G401.6 (cell line): ENCODE results near the gene CENPS.
"Not testable (repeated sequence)": the region's sequence is repeated elsewhere in the genome, so short reads cannot be mapped to it uniquely, and the experiment has no call there.

Experiments used
- FAIRE-seq: peaks from 2 replicates; lab custom pipeline; 2012; peaks lifted over from hg19 to GRCh38; lab: Jason Lieb, UNC

Gene CENPS

DNA sequence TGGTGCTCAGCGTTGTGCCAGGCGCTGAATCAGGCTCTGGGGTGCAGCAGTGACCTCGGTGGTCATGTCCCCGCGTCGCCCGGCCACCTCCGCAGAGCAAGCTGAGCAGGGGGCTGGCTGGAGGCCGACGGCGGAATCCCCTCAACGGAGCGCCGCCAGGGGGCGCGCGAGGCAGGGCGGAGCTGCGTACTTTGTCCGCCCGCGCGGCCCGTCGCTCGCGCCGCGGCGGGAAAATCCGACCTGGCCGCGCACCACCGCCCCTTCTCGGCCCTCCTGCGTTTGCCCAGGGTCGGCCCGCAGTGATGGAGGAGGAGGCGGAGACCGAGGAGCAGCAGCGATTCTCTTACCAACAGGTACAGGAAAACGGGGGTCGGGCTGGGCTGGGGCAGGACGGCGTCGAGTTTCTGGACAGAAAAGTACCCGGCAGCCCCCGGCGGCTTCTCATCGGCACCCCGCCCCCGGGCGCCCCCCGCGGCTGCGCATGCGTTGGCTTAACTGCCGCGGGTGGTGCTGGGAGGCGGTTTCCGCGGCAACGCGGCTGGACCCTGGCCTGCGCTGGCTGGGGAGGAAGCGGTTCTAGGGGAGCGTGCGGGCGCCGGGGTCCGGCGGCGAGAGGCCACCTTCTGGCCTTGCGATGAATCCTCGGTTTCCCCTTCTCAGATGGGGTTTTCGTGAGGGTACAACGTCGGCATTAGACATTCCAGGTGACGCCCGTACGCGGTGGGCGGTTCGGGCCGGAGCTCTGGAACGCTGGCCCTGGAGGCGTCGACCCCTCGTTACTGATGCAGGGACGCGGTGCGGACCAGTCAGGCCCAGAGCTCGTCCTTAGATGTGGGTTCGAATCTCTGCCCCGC is at the start of gene CENPS:
CENPS (plus strand) TSS at position 218 of the 854 bp plus-strand sequence; CDS start at position 303, 85 bp downstream.
- FAIRE-seq, result no peak

GRCh38 chr1:10380594-10381275 is 49.5 kb upstream of the CENPS start:
- FAIRE-seq, result no peak

DNA sequence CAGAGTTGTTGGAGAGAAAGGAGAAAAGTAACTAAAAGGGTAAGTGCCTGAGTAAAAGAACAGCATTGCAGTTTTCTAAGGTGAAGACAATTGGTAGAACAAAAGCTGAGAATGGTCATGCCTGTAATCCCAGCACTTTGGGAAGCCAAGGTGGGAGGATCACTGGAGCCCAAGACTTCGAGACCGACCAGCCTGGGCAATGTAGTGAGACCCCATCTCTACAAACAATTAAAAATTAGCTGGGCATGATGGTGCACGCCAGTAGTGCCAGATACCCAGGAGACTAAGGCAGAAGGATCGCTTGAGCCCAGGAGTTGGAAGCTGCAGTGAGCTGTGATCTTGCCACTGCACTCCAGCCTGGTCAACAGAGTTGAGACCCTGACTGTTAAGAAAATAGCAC is 46.6 kb upstream of the CENPS start:
- FAIRE-seq, result no peak

DNA sequence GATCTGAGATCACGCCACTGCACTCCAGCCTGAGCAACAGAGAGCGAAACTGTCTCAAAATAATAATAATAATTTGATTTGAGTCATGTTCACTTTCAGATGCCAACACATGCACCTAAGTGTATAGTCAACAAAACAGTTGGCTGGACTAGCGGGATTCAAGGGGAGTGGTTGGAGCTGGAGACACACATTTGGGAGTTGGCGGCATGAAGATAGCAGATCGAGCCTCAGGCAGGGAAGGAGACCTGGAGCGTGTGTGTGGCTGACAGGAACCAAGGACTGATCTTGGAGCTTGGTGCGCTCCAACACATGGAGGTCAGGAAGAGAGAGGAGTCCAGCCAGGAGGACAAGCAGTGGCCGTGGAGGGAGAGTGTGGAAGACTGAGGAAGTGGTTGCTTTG is 46.0 kb upstream of the CENPS start:
- FAIRE-seq, result no peak

DNA sequence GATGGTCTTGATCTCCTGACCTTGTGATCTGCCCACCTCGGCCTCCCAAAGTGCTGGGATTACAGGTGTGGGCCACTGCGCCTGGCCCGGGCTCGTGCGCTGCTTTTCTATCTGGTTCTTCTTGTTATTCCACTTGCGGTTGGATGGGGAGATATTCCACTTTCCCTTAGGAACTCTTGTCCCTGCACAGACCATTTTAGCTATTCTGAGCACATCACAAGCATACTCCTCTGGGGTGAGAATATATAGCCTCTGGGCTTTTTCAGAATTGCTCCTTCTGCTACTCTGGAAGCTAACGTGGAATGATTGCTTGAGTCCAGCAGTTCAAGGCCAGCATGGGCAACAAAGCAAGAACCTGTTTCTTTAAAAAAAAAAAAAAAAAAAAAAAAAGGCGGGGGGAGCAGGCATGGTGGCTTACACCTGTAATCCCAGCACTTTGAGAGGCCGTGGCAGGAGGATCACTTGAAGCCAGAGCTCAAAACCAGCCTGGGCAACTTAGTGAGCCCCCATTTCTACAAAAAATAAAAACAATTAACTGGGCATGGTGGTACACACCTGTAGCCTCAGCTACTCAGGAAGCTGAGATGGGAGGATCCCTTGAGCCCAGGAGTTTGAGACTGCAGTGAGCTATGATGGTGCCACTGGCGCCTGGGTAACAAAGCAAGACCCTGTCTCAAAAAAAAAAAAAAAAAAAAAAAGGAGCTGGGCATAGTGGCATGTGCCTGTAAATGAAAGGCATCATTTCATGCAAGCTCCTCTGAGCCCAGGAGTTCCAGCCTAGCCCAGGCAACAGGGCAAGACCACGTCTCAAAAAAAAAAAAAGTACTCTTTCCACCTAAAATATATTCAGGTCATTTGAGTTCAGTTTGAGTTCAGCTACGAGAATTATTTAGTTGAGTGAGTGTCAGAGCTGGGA is 43.2 kb upstream of the CENPS start:
- FAIRE-seq, result no peak

DNA sequence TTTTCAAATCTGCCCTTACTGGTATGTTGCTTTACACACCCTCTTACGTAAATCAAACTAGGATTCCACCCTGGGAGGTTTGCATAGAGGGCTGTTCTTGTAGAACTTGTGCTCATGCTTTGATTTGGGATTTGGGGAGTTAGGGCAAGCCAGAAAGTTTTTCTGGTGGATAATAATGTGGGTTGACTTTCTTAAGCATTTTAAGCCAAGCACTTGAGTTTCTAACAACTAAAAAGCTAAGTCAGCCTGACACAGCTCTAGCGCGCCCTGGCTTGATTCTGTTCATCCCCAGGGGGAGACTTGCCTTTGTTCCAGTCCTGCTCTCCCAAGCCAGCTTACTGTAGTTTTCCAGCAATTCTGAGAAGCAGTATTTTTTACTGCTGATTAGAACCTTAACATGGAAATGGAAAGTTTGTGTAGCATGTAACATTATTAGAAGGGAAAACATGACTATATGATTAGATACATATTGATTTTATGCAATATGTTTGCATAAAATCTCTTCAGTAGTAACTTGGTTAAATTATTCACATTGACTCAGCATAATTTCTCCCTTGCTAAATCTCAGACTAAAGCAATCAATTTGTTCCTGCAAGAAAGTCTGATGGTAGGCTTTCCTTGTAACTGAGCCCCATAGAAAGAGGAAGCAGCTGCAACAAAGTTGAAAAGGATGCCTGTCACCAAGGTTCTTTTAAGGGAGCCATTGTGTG is 42.4 kb upstream of the CENPS start:
- peak; percentile 85 for FAIRE-seq

DNA sequence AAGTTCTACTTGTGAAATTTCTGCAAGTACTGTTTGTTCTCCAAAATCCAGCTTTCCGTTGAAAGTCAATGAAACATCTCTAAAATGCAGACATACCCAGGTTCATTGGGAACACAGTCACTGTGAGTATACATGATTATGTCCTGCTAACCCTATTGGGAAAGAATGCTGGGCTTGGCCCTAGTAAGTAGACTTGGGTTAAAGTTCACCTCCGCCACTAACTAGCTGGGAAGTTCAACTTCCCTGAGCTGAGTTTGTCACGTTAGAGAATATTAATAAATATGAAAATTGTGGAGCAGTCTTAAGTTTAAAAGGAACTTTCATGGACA is 41.9 kb upstream of the CENPS start:
- FAIRE-seq, result no peak

- FAIRE-seq, result no peak
These were observed 40.8 kb upstream of the CENPS start for GRCh38 chr1:10389271-10389973.

DNA sequence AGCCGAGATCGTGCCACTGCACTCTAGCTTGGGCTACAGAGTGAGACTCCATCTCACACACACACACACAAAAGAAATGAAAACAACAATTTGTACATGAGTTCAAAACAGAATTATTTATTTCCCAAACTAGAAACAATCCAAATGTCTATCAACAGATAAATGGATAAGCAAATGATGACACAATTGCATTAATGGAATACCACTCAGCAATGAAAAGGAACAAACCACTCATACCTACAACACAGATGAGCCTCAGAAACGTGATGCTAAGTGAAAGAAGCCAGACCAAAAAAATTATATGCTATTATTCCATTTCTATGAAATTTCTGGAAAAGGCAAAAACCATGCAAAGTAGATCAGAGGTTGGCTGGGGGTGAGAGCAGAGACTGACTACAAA is 33.4 kb upstream of the CENPS start:
- no peak for FAIRE-seq

DNA sequence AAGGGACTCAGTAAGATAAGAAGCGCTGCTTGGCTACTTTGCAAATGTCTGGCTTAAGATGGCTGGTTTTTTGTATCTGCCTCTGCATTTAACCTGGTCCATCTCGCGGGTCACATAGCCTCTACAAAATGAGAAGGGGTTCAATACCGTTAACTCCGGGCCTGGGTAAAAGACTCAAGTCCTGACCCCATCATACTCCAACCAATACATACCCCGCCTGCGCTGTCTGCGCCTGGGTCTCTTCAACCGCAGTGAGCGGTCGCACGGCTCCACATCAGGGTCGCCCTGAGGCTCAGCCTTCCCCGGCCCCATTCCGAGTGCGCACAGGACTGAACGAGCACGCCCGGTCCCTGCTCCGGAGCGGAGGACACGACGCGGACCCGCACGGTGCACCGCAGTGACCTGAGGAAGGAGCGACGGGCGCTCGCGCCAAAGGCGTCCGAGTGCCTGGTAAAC is 31.9 kb upstream of the CENPS start:
- no peak for FAIRE-seq

GRCh38 chr1:10398734-10399443 is 31.3 kb upstream of the CENPS start, which contains the start of gene PGD:
Gene PGD, plus strand, starts transcription at chr1:10399064. Its CDS starts 54 bp downstream, at chr1:10399118.
- peak; percentile 94 for FAIRE-seq

DNA sequence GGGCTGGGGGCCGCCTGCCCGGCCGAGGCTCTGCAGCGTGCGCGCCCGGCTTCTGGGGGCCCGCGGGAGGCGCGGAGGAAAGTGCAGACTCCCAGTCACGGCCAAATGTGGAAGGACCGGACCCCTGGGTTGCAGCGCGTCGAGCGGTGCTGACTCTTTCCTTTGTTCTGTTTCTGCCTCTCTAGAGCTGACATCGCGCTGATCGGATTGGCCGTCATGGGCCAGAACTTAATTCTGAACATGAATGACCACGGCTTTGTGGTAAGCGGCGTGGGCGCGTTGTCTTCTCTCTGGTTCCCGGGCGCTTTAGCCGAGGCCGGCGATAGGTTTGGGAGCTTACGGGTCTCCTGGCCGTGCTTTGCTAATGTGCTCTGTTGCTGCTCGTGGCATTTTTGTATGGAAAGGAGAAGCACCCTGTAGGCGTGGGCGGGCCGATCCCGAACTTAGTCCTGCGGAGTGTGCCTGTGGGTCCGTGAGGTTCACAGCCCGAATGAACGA is 30.7 kb upstream of the CENPS start:
- FAIRE-seq, result no peak

- no peak for FAIRE-seq
These were observed 30.2 kb upstream of the CENPS start for GRCh38 chr1:10400013-10400412.

GRCh38 chr1:10401281-10401680 is 29.0 kb upstream of the CENPS start:
- FAIRE-seq, result no peak

DNA sequence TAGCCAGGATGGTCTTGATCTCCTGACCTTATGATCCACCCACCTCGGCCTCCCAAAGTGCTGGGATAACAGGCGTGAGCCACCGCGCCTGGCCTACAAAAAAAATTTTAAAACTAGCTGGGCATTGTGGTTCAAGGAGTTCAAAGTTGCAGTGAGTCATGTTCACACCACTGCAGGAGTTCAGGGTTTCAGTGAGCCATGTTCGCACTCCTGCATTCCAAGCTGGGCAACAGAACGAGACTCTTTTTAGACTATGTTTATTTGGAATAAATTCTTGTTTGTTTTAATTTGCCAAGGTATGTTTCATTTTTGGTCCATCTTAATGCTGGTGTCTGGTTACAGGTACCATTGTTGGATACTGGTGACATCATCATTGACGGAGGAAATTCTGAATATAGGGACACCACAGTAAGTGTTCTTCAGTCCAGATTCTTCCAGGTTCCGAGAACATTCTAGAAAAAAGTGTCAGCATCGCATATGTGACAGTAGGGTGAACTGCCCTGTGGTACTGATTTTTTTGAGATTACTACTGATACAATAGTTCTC is 27.4 kb upstream of the CENPS start:
- no peak for FAIRE-seq

- FAIRE-seq, result no peak
These were observed 23.0 kb upstream of the CENPS start for GRCh38 chr1:10407201-10407600.

GRCh38 chr1:10415211-10415930 is 14.9 kb upstream of the CENPS start:
- FAIRE-seq, result peak; percentile 19

- FAIRE-seq, result not testable (repeated sequence)
These were observed 14.3 kb upstream of the CENPS start for GRCh38 chr1:10415967-10416366.

GRCh38 chr1:10418741-10419140 is 11.5 kb upstream of the CENPS start:
- not testable (repeated sequence) for FAIRE-seq
